ENCODE measurements around the gene FADS2. TPM values are rescaled to one million over a fixed set of nuclear protein-coding genes. Genes with fewer than 3 reads are reported as not detected.

Gene FADS2
- total RNA-seq, 4 donors from 2014 or later = 13.5 to 117 (median 84.9) TPM

DNA sequence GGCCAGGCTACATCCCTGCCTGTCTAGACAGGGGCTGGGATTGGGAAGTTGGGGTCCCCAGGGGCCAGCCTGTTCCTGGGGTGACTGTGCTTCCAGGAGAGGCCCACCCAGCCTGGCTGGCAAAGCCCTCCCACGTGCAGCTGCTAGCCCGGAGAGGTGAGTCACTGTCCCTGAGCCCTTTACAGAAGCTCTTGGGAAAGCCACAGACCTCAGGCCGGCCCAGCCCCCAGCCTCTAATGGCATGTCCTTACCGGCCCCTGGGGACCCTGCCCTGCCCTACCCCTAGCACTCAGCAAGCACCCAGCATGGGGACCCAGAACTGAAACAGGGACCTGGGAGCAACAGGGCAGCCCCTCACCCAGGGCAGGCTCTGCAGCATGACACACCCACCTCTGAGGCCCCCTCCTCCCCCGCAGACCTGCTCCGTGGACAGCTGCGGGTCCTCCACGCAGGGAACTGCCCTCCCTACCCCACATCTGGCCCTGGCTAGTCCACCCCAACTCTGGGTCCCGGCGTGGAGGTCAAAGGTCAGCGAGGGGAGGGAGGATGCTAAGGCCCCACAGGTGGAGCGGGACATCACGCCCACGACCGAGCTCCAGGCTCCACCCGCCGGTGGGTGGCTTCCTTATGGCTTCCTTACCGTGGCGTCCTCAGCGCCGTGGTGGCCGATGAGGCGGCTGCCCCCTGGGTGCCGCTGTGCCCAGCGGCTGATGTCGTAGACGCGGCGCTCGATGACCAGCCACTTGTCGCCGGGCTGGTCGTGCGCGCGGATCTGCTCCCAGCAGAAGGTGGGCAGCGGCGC lies 62.6 kb downstream of the FADS2 start:
- TF ChIP-seq, protein P1, sequence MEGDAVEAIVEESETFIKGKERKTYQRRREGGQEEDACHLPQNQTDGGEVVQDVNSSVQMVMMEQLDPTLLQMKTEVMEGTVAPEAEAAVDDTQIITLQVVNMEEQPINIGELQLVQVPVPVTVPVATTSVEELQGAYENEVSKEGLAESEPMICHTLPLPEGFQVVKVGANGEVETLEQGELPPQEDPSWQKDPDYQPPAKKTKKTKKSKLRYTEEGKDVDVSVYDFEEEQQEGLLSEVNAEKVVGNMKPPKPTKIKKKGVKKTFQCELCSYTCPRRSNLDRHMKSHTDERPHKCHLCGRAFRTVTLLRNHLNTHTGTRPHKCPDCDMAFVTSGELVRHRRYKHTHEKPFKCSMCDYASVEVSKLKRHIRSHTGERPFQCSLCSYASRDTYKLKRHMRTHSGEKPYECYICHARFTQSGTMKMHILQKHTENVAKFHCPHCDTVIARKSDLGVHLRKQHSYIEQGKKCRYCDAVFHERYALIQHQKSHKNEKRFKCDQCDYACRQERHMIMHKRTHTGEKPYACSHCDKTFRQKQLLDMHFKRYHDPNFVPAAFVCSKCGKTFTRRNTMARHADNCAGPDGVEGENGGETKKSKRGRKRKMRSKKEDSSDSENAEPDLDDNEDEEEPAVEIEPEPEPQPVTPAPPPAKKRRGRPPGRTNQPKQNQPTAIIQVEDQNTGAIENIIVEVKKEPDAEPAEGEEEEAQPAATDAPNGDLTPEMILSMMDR (IDR thresholded peaks at IDR 0.05) = no peak
- TF ChIP-seq POLR2A (IDR thresholded peaks at IDR 0.05) = no peak
- peak; percentile 60 to 69 for DNase-seq
- no peaks in the 10 kb centered on the region for H3K36me3 ChIP-seq
- peak overlapping the region; percentile 41 to 96 for H3K4me3 ChIP-seq
- peak overlapping the region; percentile 78 to 97 for H3K27ac ChIP-seq
- no peaks in the 10 kb centered on the region for H3K27me3 ChIP-seq
- no peaks in the 10 kb centered on the region for H3K9me3 ChIP-seq
- peaks cover 0 to 9% of the 10 kb centered on the region in 2 donors for H3K4me1 ChIP-seq
- intact Hi-C loops (cut with DNase I; ENCODE audit: low total_unique reads) = loop anchor here (10.0 kb wide), 1 partner anchor 96 kb away; the partner anchor contains the start of genes FEN1 and TMEM258

DNA sequence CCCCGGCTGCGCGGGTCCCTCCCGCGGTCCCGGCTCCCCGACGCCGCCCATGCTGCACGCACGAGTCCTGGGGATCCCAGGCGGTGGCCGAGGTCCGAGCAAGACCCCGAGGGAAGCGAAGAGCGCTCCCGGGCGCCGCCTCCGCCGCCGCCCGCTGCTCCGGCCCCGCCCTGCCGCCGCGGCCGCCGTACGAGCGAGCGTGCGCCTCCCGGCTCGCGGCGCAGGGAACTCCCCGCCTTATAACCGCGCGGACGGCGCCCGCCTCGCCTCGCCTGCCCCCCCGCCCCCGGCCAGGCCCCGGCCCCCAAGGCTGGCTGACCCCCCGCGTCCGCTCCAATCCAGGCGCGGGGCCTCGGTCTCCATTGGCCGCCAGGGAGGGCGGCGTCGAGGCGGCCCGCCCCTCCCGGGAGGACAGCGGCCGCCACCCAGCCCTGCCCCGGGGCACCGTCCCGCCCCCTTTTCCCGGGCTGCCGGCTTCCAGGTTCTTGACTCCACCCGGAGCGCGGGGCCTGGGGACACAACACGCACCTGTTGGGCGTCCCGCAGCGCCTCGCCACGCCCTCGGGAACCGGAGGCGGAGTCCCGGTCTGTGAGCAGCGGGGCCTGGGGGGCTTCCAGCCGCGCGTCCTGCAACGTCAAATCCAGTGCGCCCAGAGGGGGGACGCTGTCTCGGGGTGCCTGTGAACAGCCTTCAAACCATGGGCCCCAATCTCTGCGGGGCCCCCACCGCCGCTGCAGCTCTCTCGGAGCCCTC lies 63.4 kb downstream of the FADS2 start, which contains the start of gene FADS3:
TSS of gene FADS3 (minus strand) at position 215 of the 754 bp plus-strand sequence. CDS start at position 51, 164 bp downstream.
- intact Hi-C loops (cut with DNase I; ENCODE audit: low total_unique reads) = loop anchor here (10.0 kb wide), 1 partner anchor 97 kb away; the partner anchor contains the start of genes FEN1 and TMEM258
- H3K36me3 ChIP-seq = no peaks in the 10 kb centered on the region
- H3K9me3 ChIP-seq = no peaks in the 10 kb centered on the region
- TF ChIP-seq, protein P1 (IDR thresholded peaks at IDR 0.05) = peak in 1 of 4 experiments; percentile 13
- peak; percentile 74 for TF ChIP-seq POLR2A (IDR thresholded peaks at IDR 0.05)
- no peaks in the 10 kb centered on the region for H3K27me3 ChIP-seq
- H3K4me1 ChIP-seq = peaks cover 0 to 9% of the 10 kb centered on the region in 2 donors
- peak within 1 kb of the TSS; percentile 78 to 97 for H3K27ac ChIP-seq
- H3K4me3 ChIP-seq = peak within 1 kb of the TSS; percentile 41 to 96
- peak; percentile 86 to 87 for DNase-seq

DNA sequence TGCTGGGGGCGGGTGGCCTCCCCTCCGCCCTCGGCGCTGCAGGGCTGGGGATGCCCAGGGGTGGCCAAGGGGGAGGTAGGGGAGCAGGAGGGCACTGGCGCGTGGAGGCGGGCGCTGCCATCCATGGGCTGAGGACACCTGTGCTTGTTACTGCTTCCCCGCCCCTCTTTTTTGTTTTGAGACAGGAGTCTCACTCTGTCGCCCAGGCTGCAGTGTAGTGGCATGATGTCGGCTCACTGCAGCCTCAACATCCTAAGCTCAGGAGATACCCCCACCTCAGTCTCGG lies 63.9 kb downstream of the FADS2 start:
- peak overlapping the region; percentile 29 to 96 for H3K4me3 ChIP-seq
- intact Hi-C loops (cut with DNase I; ENCODE audit: low total_unique reads) = loop anchor here (10.0 kb wide), 1 partner anchor 97 kb away; the partner anchor contains the start of genes FEN1 and TMEM258
- no peaks in the 10 kb centered on the region for H3K27me3 ChIP-seq
- peaks cover 0 to 9% of the 10 kb centered on the region in 2 donors for H3K4me1 ChIP-seq
- H3K9me3 ChIP-seq = no peaks in the 10 kb centered on the region
- H3K36me3 ChIP-seq = no peaks in the 10 kb centered on the region
- no peak for DNase-seq
- TF ChIP-seq, protein P1 (IDR thresholded peaks at IDR 0.05) = no peak
- no peak for TF ChIP-seq POLR2A (IDR thresholded peaks at IDR 0.05)
- H3K27ac ChIP-seq = peak overlapping the region; percentile 78 to 97

DNA sequence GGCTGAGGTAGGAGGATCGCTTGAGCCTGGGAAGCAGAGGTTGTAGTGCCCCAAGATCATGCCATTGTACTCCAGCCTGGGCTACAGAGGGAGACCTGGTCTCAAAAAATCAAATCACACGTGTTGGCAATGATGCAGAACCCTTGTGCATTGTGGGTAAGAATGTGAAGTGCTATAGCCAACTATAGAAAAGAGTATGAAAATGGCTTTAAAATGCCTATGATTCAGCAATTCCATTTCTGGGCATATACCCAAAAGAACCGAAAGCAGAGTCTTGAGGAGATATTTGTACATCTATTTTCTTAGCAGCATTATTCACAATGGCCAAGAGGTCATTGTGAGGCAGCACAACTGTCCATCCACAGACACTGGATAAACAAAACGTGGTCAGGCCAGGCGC lies 65.9 kb downstream of the FADS2 start:
- H3K36me3 ChIP-seq = no peaks in the 10 kb centered on the region
- H3K4me1 ChIP-seq = peaks cover 0 to 9% of the 10 kb centered on the region in 2 donors
- no peaks in the 10 kb centered on the region for H3K27me3 ChIP-seq
- H3K4me3 ChIP-seq = no peak overlapping the region
- intact Hi-C loops (cut with DNase I; ENCODE audit: low total_unique reads) = loop anchor here (10.0 kb wide), 1 partner anchor 99 kb away; the partner anchor contains the start of genes FEN1 and TMEM258
- H3K27ac ChIP-seq = peak overlapping the region; percentile 27 to 53
- TF ChIP-seq POLR2A (IDR thresholded peaks at IDR 0.05) = no peak
- DNase-seq = no peak
- no peaks in the 10 kb centered on the region for H3K9me3 ChIP-seq

DNA sequence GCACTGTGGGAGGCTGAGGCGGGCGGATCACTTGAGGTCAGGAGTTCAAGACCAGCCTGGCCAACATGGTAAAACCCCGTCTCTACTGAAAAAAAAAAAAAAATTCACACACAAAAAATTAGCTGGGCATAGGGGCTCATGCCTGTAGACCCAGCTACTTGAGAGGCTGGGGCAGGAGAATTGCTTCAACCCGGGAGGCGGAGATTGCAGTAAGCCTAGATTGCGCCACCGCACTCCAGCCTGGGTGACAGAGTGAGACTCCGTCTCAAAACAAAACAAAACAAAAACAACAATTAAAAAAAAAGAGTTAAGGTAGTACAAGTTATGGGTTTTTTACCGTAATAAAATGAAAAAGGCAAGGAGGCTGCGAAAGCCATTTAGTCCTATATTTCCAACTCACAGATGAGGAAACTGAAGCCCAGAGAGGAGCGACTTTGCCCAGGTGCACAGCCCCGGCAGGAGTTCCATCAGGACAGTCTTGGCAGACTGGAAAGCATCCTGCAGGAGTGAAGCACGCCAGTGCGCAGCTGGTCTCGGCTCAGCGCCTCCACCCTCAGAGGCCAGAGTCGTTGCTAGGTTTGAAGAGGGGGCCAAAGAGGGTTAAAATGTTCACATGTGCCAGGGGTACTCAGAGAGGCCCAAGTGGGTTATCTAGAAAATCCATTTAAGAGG lies 67.1 kb downstream of the FADS2 start:
- Histone ChIP-seq H3K27ac (no peak overlapping the region), H3K36me3 (no peaks in the 10 kb centered on the region), H3K9me3 (no peaks in the 10 kb centered on the region), H3K4me1 (peaks cover 0 to 9% of the 10 kb centered on the region in 2 donors), H3K4me3 (no peak overlapping the region), H3K27me3 (no peaks in the 10 kb centered on the region)
- TF ChIP-seq, protein P1 (IDR thresholded peaks at IDR 0.05) = no peak
- no peak for TF ChIP-seq POLR2A (IDR thresholded peaks at IDR 0.05)
- intact Hi-C loops (cut with DNase I; ENCODE audit: low total_unique reads) = loop anchor here (5.0 to 10.0 kb wide), 3 partner anchors 52 to 187 kb away; partner anchors contain the start of genes FEN1 and TMEM258
- no peak for DNase-seq
